Limb (tissue), 2 donors: ENCODE measurements around the gene TDP2.
"Not testable (repeated sequence)": the region's sequence is repeated elsewhere in the genome, so short reads cannot be mapped to it uniquely, and the experiment has no call there.

Experiments used
- DNase-seq, 2 donors: peaks; one replicate each; pipeline ENCODE4 v3.0.0-alpha.2; 2016; ENCODE audit errors: extremely low spot score in 2 of 2

TDP2 gene

GRCh38 chr6:24648276-24648675 is 18.4 kb downstream of the TDP2 start:
- DNase-seq: no peak

- no peak for DNase-seq
Measured at GRCh38 chr6:24646771-24647170, 19.9 kb downstream of the TDP2 start.

DNA sequence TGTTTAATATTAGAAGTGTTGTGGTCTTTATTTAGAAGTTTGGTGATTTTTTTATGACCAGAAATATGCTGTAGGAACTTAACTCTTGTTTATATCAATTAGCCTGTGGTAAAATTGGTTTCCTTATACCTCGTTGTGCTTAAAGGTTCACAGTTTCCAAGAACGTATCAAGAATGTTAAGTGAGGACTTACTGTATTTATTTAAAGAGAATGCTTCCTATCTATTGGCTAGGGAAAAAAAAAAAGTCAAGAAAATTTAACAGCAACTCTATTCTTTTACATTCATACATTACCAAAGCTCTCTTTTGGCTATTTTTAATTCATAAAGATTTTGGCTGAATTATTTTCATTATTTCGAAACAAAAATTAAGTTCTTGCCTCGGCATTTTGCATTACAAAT is 22.3 kb downstream of the TDP2 start:
- DNase-seq: no peak

GRCh38 chr6:24643920-24644319 is 22.8 kb downstream of the TDP2 start:
- no peak for DNase-seq

DNA sequence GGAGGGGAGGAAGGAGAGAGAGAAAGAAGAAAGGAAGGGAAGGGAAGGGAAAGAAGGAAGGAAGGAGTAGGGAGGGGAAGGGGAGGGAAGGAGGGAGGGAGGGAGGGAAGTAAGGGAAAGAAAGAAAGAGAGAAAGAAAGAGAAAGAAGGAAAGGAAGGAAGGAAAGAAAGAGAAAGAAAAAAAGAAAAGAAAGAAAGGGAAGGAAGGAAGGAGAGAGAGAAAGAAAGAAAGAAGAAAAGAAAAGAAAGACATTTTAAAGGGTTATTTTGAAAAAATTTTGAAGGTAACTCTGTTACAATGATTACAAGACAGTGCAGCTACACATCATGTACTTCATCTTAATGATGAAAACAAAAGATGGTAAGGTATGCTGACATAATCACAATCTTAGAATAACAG is 24.6 kb downstream of the TDP2 start:
- no peak for DNase-seq

- DNase-seq: not testable (repeated sequence)
Measured at GRCh38 chr6:24640631-24641030, 26.1 kb downstream of the TDP2 start.

GRCh38 chr6:24640166-24640565 is 26.5 kb downstream of the TDP2 start:
- no peak for DNase-seq

DNA sequence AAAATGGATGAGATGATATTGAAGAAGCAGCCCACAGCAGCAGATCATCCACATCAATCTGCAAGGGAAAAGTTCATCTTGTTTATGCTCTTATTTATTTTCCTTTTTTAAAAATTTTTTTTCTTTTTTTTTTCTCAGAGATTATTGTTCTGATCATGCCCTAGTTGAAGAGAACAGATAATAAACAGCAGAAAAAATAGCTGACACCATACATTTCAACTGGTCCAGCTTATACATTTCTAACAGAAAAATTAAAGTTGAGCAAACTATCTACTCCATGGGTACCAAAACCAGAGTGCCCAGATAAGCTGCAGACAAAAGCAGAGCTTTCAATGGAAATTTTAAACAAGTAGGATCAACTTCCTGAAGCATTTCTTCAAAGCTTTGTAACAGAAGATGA is 30.0 kb downstream of the TDP2 start:
- no peak for DNase-seq

GRCh38 chr6:24632573-24632972 is 34.1 kb downstream of the TDP2 start:
- DNase-seq: no peak

DNA sequence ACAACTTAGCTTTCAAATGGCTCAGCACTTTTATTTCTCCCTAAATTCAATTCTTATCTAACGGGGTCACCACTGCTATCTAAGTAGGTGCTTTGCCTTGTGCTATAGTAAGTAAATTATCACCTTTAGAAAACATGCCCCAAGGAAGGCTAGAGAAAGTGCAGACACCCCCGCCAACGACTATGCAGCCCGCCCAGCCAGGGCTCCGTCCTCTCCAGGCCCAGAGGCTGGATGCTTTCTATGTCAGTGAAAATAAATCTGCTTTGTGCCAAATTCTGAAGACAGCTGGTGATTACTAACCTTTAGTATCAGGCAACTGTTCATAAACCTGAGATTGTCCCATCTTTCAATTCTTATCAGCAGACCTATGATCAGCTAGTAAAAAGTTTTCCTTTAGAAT is 35.0 kb downstream of the TDP2 start:
- no peak for DNase-seq

DNA sequence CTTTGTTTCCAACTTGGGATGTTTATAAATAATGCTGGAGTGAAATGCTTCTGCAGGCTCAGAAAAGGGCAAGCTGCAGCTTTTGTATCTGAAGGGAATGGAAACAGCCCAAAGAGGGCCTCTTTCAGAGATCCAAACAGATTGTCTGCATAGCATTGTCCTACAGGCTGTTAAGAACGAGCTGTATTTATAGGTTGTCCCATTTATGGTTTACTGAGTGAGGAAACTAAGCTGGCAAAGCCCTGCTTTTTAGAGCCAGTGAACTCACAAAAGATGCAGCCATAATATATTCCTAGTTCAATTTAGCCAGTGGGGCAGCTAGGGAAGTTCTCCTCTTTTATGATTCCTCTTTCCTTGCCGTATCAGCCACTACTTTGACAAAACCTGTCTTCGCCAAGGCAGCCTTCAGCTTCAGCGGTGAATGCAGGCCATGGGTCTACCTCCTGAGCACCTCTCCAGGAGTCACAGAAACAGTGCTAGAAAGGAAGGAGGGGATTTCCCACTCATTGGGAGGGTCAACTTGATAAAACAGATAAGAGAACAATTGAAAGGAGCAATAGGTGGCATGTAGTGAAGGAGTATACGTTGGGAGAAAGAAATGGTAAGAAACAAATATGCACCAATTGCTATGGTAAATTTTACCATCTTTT is 35.7 kb downstream of the TDP2 start:
- no peak for DNase-seq

DNA sequence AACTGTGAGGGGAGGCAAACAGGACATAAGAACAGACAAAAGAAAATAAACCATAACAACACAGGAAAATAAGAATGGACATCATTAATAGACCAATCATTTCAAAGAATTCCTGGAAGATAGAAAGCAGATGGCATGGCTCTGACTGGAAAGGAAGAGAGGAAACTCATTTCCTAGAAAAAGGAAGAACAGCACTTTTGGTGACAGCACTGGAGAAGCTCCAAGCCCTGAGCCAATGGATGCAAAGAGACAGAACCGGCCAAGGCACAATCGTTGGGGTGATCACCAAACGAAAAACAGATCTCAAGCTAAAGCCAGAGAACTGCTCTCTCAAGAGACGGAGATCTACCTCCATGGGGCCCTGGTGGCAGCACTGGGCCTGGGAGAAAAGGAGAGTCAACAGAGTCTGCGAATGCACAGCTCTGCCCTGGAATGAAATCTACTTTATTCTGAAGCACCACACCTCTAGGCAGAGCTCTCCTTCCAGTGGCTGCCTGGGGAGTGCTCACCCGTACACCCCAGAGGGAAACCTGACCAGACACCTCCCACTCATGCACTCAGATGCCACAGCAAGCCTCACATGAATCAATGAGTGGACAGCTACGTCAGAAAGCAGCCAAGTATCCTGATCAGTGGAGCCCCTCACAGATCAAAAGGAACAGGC is 44.9 kb downstream of the TDP2 start:
- no peak for DNase-seq

DNA sequence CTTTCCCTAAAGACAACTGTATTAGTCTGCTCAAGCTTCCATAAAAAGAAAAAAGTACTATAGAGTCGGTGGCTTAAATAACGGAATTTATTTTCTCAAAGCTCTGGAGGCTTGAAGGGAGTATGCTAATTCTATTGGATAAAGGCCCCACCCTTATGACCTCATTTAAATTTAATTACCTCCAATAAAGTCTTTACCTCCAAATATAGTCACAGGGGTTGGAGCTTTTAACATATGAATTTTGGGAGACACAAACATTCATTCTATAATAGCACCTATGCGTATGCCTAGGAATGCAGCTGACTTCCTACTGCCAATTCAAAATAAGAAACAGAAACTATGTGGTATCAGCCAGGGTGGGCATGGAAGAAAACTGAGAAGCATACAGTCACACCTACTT is 46.1 kb downstream of the TDP2 start:
- no peak for DNase-seq

DNA sequence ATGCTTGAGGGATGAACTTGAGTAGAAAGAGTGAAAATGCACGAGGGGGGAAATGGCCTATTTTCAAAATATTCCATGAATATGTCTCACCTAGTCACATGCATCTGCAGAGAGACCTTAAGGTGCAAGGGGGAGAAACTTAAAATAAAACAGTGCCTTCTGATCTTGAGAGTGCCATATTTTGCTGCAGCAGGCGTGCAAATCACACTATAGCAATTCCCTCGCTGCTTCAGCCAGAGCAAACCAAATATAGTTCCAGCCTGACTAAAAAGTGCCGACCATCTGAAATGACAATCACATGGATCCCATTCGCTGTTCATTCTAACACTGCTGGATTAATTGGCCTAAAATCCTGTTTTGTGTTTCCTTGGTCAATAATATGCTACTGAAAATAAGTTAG is 47.0 kb downstream of the TDP2 start:
- no peak for DNase-seq

DNA sequence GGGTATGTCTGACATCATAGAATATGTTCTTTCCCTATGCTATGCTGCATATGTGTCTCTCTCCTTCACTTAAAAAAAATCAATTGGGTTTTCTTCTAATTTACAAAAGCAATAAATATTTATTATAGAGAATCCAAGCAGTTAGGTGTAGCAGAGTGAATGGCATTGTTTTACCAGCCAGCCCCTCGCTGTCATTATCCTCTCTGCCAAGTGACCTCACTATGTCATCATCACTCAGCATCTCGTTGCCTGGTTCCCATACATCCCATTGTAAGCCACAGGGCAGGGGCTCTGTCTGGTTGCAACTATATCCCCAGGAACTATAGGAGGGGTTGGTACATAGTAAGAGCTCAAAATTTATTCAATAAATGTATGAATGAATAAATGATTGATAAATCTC is 52.1 kb downstream of the TDP2 start:
- DNase-seq: no peak

- no peak for DNase-seq
Measured at GRCh38 chr6:24614043-24614420, 52.7 kb downstream of the TDP2 start.

DNA sequence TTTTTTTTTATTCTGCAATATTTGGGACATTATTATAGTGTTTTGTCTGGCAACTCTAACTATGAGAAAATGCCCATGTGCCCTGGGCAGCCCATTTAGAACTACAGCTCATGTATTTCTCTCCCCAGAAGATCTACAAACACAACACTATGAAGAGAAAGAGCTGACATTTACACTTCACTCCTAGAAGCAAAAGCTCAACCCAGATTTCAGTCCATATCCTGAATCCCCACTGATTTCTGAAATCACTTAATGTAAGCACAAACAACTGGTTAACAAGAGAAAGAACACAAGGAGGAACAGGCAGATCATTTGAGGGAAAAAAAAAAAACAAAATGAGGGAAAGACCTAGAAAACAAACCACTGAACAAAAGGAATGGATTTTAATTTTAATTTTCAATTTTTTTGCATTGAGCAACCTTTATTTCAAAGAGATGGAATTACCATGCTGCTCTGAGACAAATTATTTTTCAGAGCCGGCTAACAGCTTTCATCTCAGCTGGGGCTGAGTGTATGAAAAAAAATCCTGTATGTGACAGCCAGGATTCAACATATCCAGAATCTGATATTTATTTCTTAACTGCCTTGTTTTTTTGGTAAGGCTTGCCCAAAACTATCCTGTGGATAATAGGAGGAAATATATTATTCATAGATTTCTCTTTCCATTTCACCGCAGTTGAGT is 53.2 kb downstream of the TDP2 start:
- DNase-seq: no peak

DNA sequence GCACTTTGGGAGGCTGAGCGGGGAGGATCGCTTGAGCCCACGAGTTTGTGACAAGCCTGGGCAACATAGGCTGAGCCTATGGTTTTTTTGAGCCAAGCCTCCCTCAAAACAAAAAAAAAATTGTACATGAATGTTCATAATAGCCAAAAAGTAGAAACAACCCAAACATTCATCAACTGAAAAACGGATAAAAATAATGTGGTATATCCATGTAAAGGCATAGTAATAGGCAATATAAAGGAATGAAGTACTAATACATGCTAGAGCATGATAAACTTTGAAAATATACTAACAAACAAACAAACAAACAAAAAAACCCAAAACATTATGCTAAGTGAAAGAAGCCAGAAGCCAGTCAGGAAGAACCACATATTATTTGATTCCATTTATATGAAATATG is 56.0 kb downstream of the TDP2 start:
- DNase-seq: no peak

- no peak for DNase-seq
Measured at GRCh38 chr6:24607310-24608105, 59.2 kb downstream of the TDP2 start.

DNA sequence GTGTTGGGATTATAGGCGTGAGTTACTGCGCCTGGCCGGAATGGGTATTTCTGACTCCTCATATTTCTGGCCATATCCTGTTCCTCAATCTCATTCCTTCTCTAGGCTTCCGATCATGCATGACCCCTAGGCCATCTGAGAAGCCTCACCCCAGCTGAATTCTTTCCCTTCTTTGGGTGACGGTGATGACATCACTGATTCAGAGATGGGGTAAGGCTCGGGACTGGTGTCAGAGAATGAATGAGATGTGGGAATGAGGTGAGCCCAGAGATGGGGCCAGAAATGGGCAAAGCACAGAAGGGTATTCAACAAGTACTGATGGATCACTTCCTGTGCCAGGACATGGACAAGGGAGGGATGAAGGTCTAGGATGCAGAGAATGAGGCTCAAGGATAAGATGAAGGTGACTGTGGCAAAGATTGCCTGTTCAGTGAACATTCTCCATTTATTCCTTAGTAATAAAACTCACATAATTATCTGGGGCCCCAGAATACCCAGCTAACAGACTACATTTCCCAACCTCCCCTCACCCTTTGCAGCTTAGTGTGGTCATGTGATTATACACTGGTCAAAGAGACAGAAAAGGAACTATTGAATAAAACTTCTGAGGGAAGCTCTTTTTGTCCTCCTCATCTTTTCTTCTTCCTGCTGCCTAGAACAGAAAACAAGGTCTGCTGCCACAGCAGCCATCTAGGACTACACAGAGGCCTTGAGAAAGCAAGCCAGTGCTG is 60.3 kb downstream of the TDP2 start:
- DNase-seq: no peak

GRCh38 chr6:24603241-24603640 is 63.5 kb downstream of the TDP2 start:
- DNase-seq: no peak

GRCh38 chr6:24600903-24601302 is 65.8 kb downstream of the TDP2 start:
- no peak for DNase-seq
